ENCODE results near the gene ARHGEF17. TPM values are rescaled to one million over a fixed set of nuclear protein-coding genes. Genes with fewer than 3 reads are reported as not detected.

The ARHGEF17 gene
- total and polyA plus RNA-seq, 2 of the 13 experiments (the other 11 are each of a cell fraction or from before 2014, with no cell fraction given) = 10.7 to 28.8 TPM

DNA sequence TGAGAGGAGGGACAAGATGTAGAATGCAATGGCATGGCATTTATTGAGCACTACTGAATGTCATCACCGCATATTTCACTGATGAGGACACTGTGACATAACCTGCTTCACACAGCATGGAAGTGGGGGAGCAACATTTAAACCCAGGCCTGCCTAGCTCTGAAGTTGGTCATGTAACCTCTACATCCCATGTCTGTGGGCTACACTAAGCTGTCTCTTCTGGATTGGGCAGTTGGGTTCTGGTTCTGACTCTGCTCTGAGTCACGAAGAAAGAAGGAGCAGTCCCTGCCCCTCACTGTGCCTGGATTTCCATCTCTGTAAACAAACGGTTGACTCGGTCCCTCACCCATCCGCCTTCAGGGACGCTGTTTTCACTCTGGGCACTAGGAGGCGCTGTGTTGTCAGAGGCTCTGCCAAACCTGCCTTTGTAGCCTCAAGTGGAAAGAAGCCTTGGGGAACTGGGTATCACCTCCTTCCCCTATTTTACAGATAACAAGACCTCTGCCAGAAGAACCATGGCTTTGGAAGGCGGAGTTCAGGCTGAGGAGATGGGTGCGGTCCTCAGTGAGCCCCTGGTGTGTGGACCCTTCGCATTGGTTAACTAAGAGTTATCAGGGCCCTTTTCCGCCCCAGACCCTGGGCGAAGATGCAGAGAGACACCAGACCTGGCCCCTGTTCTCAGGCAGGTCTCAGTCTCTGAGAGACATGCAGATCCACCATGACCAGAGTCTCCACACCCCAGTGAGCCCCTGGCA lies 12.7 kb upstream of the ARHGEF17 start (continued):
- TF ChIP-seq UBTF (CRISPR knock-in tag; IDR thresholded peaks at IDR 0.05) (no peak), ZNF549 (CRISPR knock-in tag; IDR thresholded peaks at IDR 0.05) (no peak), CTCF (CRISPR knock-in tag; IDR thresholded peaks at IDR 0.05) (peak; percentile 93), XRCC5 (optimal IDR thresholded peaks at IDR 0.05; ENCODE audit: low read length) (peak; percentile 83), LCORL (IDR thresholded peaks at IDR 0.05) (no peak), LCORL (CRISPR knock-in tag; IDR thresholded peaks at IDR 0.05) (0 out of 2 replicates have a peak, but pooled peaks have one; percentile 23), GATAD2A (CRISPR knock-in tag; IDR thresholded peaks at IDR 0.05) (no peak), ZBTB26 (CRISPR knock-in tag; IDR thresholded peaks at IDR 0.05; ENCODE audit: borderline replicate concordance) (no peak), ZNF432 (CRISPR knock-in tag; IDR thresholded peaks at IDR 0.05; ENCODE audit: borderline replicate concordance) (no peak), HMGXB4 (CRISPR knock-in tag; IDR thresholded peaks at IDR 0.05; ENCODE audit: borderline replicate concordance in 1 of 2, low read depth in 1 of 2) (peak in 1 of 2 experiments; percentile 22; a peak in 1 of 4 replicates), CEBPG (CRISPR knock-in tag; IDR thresholded peaks at IDR 0.05) (no peak), KDM5B (CRISPR knock-in tag; IDR thresholded peaks at IDR 0.05; ENCODE audit: borderline replicate concordance) (0 out of 2 replicates have a peak, but pooled peaks have one; percentile 25), KAT2B (IDR thresholded peaks at IDR 0.05; ENCODE audit: borderline replicate concordance, low read depth, low read length) (no peak), RAD21 (CRISPR knock-in tag; IDR thresholded peaks at IDR 0.05) (peak; percentile 60; the same call in 1 of the 2 replicates), HNRNPLL (IDR thresholded peaks at IDR 0.05; ENCODE audit: low read depth, low read length, poor library complexity, severe bottlenecking) (no peak), FOXA3 (CRISPR knock-in tag; IDR thresholded peaks at IDR 0.05) (peak; percentile 24; the same call in 1 of the 2 replicates), ZNF670 (CRISPR knock-in tag; IDR thresholded peaks at IDR 0.05; ENCODE audit: borderline replicate concordance) (no peak), ZNF558 (CRISPR knock-in tag; IDR thresholded peaks at IDR 0.05; ENCODE audit: borderline replicate concordance) (no peak), ZC3H4 (CRISPR knock-in tag; IDR thresholded peaks at IDR 0.05; ENCODE audit: borderline replicate concordance) (no peak), IRF2 (CRISPR knock-in tag; IDR thresholded peaks at IDR 0.05) (0 out of 2 replicates have a peak, but pooled peaks have one; percentile 28), STAG1 (CRISPR knock-in tag; IDR thresholded peaks at IDR 0.05) (peak; percentile 78)

Data from HepG2 (cell line).